AG04450 (cell line): Measurements from ENCODE around the gene ADIRF. TPM values are rescaled to one million over a fixed set of nuclear protein-coding genes. Genes with fewer than 3 reads are reported as not detected.

Experiments
- CTCF ChIA-PET: fragments of 300-600, 350-600 bp; formaldehyde crosslinking; extraction: SDS; loops from one replicate; lab custom pipeline; 2022; ENCODE audit warnings: antibody characterized with exemption, inconsistent platforms; lab: Charles Lee
- POLR2A ChIA-PET: fragments of 350-600 bp; formaldehyde crosslinking; extraction: SDS; loops from one replicate; lab custom pipeline; 2021; ENCODE audit warnings: antibody characterized with exemption, inconsistent platforms; lab: Yijun Ruan, JAX
- DNase-seq: peaks from one replicate; pipeline ENCODE4 v3.0.0-alpha.2; 2011; ENCODE audit warnings: low read depth, low spot score
- H3K27ac ChIP-seq: one replicate; pipeline ENCODE4 v1.5.1; 2012; ENCODE audit warnings: low read depth, low read length, control low read depth
- H3K27me3 ChIP-seq: one replicate; pipeline ENCODE4 v1.6.0; 2012; ENCODE audit warnings: low read length; ENCODE audit not compliant: control insufficient read depth, insufficient read depth
- H3K4me3 ChIP-seq: 2 replicates; pipeline ENCODE4 v1.5.1; 2011; ENCODE audit warnings: mild to moderate bottlenecking, low read depth, low read length, control low read depth
- H3K9me3 ChIP-seq: 2 replicates; pipeline ENCODE4 v1.5.1; 2012; ENCODE audit warnings: low read length; ENCODE audit not compliant: control insufficient read depth, insufficient read depth
- CTCF ChIP-seq: IDR thresholded peaks from 2 replicates; pipeline ENCODE4 v1.5.1; 2011; ENCODE audit warnings: low read depth, low read length, control low read depth, inconsistent platforms
- polyA plus RNA-seq: library from polyadenylated mRNA; depleted of rRNA; stranded (reverse); fragments of >200 nt; gene quantifications from 2 replicates; pipeline ENCODE4 v1.2.3, GENCODE V29; 2011

ADIRF gene
- polyA plus RNA-seq, 1 experiment = 3.9 TPM

GRCh38 chr10:86964061-86964846 is 4.0 kb upstream of the ADIRF start:
- Histone ChIP-seq H3K27me3 (no peaks in the 10 kb centered on the region), H3K27ac (no peak overlapping the region), H3K4me3 (no peak overlapping the region), H3K9me3 (no peaks in the 10 kb centered on the region; the same call in 1 of the 2 replicates)
- CTCF ChIA-PET = no interaction called here
- TF ChIP-seq CTCF = no peak
- DNase-seq = no peak
- POLR2A ChIA-PET = no interaction called here

DNA sequence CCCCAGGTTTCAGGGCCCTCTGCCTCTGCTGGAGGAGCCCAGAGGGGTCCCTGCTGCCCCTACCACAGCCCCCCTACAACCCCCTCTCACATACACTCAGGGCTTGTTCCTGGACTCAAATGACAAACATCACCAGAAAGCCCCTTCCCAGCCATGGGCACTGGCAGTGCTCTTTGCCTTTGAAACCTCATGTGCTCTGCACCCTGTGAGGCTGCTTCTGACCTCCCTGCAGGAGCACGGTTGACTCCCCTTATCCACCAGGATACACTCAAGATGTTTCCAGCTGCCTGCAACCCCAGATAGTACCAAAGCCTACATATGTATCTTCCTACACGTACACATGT is 3.5 kb upstream of the ADIRF start:
- no peak for DNase-seq
- TF ChIP-seq CTCF = no peak
- no peak overlapping the region for H3K27ac ChIP-seq

DNA sequence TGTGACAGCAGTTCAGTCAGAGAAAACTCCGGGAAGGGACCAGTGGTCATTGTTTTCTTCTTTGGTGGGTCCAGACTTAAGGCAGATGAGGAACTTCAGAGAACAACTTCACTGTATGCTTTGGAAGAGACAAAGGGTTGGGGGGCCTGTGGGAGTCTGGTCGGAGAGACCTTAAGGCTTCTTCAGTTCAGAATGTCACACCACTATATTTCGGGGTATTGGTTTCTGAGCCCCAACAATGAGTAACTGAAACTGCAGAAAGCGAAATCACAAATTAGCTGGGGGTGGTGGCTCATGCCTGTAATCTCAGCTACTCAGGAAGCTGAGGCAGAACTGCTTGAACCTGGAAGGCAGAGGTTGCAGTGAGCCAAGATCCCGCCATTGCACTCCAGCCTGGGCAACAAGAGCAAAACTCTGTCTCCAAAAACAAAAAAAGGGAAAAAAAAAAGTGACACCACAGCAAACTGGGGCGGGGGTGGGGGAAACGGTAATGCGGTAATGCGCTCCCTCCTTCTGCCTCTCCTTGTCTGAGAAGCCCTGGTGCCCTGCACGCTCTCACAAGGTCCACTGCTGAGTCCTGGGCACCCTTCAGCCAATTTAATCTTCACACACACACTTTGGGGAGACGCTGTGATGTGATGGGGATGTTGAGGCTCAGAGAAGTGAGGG is 2.2 kb upstream of the ADIRF start:
- Histone ChIP-seq H3K27me3 (no peaks in the 10 kb centered on the region), H3K9me3 (no peaks in the 10 kb centered on the region; the same call in 1 of the 2 replicates), H3K27ac (no peak overlapping the region), H3K4me3 (no peak overlapping the region)
- DNase-seq = no peak
- POLR2A ChIA-PET = no interaction called here
- no peak for TF ChIP-seq CTCF
- CTCF ChIA-PET = interaction anchor here (0.6 to 2.9 kb wide), 18 partner anchors 8 to 282 kb away, joined by 3 to 17 read pairs (median 4); partner anchors contain the start of genes MMRN2 and SNCG

More for the DNA sequence above, 3.5 kb upstream of the ADIRF start:
- Histone ChIP-seq H3K27me3 (no peaks in the 10 kb centered on the region), H3K4me3 (no peak overlapping the region), H3K9me3 (no peaks in the 10 kb centered on the region; the same call in 1 of the 2 replicates)
- CTCF ChIA-PET = interaction anchor here (0.6 to 1.8 kb wide), 2 partner anchors 77 to 271 kb away, joined by 3 to 6 read pairs; no protein-coding TSS in a partner anchor
- POLR2A ChIA-PET = no interaction called here

GRCh38 chr10:86967481-86967941 is 771 bp upstream of the ADIRF start:
- DNase-seq = no peak
- CTCF ChIA-PET = interaction anchor here (1.2 to 2.9 kb wide), 6 partner anchors 11 to 279 kb away, joined by 3 to 15 read pairs (median 4); partner anchors contain the start of gene MMRN2
- no peak overlapping the region for H3K4me3 ChIP-seq
- H3K27me3 ChIP-seq = no peaks in the 10 kb centered on the region
- no peak overlapping the region for H3K27ac ChIP-seq
- POLR2A ChIA-PET = no interaction called here
- H3K9me3 ChIP-seq = no peaks in the 10 kb centered on the region; the same call in 1 of the 2 replicates
- no peak for TF ChIP-seq CTCF
